PC-3 (cell line): ENCODE data around the gene MAP3K5. TPM values are rescaled to one million over a fixed set of nuclear protein-coding genes. Genes with fewer than 3 reads are reported as not detected.

ENCODE experiments used
- ATAC-seq: fragments of 200-7000 bp; cut with Tn5 transposase; 2 replicates; pipeline ENCODE4 v1.9.1; 2020; ENCODE audit warnings: mild to moderate bottlenecking, moderate library complexity
- BruUV-seq: library from RNA; stranded (reverse); fragments of 400-500 nt; replicated peaks from 2 replicates; lab custom pipeline; 2021; lab: Mats Ljungman, UMichigan
- CTCF ChIA-PET: fragments of 300-600 bp; sonication (Branson Sonifier 250); formaldehyde crosslinking; loops from one replicate; lab custom pipeline; 2022; ENCODE audit warnings: antibody characterized with exemption; lab: Charles Lee
- POLR2A ChIA-PET: fragments of 300-600 bp; sonication (Branson Sonifier 250); formaldehyde crosslinking; loops from one replicate; lab custom pipeline; 2022; ENCODE audit warnings: antibody characterized with exemption; ENCODE audit not compliant: unreplicated experiment; lab: Charles Lee
- DNase-seq: peaks from one replicate; pipeline ENCODE4 v3.0.0-alpha.2; 2015
- H2AFZ ChIP-seq: fragments of 300-600 bp; sonication (generic); 2 replicates; pipeline ENCODE4 v1.6.0; 2016; ENCODE audit warnings: antibody characterized with exemption, low read length
- H3F3A ChIP-seq: fragments of 300-600 bp; sonication (generic); one replicate; pipeline ENCODE4 v1.6.0; 2017; ENCODE audit warnings: antibody characterized with exemption, low read length, control low read depth, mild to moderate bottlenecking; ENCODE audit not compliant: unreplicated experiment
- H3K27ac ChIP-seq: fragments of 300-600 bp; sonication (generic); 2 replicates; pipeline ENCODE4 v1.5.1; 2016; ENCODE audit warnings: mild to moderate bottlenecking, low read length
- H3K27me3 ChIP-seq: fragments of 300-600 bp; sonication (generic); 2 replicates; pipeline ENCODE4 v1.6.1; 2016; ENCODE audit warnings: low read length, mixed read lengths
- H3K36me3 ChIP-seq: fragments of 300-600 bp; sonication (generic); 2 replicates; pipeline ENCODE4 v1.6.1; 2016; ENCODE audit warnings: low read depth, mixed run types, low read length, mixed read lengths
- H3K4me1 ChIP-seq: fragments of 300-600 bp; sonication (generic); 2 replicates; pipeline ENCODE4 v1.5.1; 2016; ENCODE audit warnings: low read length; ENCODE audit not compliant: insufficient read depth
- H3K4me2 ChIP-seq: fragments of 300-600 bp; sonication (generic); 2 replicates; pipeline ENCODE4 v1.6.0; 2016; ENCODE audit warnings: low read length
- H3K4me3 ChIP-seq: fragments of 300-600 bp; sonication (generic); 2 replicates; pipeline ENCODE4 v1.5.1; 2016; ENCODE audit warnings: mild to moderate bottlenecking, low read length, mixed read lengths
- H3K79me2 ChIP-seq: fragments of 300-600 bp; sonication (generic); 2 replicates; pipeline ENCODE4 v1.6.1; 2017; ENCODE audit warnings: low read length, mixed read lengths
- H3K9ac ChIP-seq: fragments of 300-600 bp; sonication (generic); 2 replicates; pipeline ENCODE4 v1.6.0; 2016; ENCODE audit warnings: mild to moderate bottlenecking, low read length
- H3K9me2 ChIP-seq: fragments of 300-600 bp; sonication (generic); replicated peaks from 2 replicates; pipeline ENCODE4 v1.6.1; 2016; ENCODE audit warnings: mixed run types, low read length, mixed read lengths
- H3K9me3 ChIP-seq: fragments of 300-600 bp; sonication (generic); 2 replicates; pipeline ENCODE4 v1.6.1; 2016; ENCODE audit warnings: low read length, mixed read lengths
- H4K20me1 ChIP-seq: fragments of 300-600 bp; sonication (generic); 2 replicates; pipeline ENCODE4 v1.6.1; 2016; ENCODE audit warnings: low read length, mixed read lengths
- CTCF ChIP-seq: fragments of 300-600 bp; sonication (generic); conservative IDR thresholded peaks from 2 replicates; pipeline ENCODE4 v1.5.1; 2017; ENCODE audit warnings: antibody characterized with exemption, low read depth, mild to moderate bottlenecking, low read length
- EZH2 ChIP-seq: fragments of 300-600 bp; sonication (generic); IDR thresholded peaks from one replicate; pipeline ENCODE4 v1.6.1; 2017; ENCODE audit warnings: antibody characterized with exemption, mild to moderate bottlenecking, low read length; ENCODE audit not compliant: unreplicated experiment
- EZH2phosphoT487 ChIP-seq: fragments of 300-600 bp; sonication (generic); IDR thresholded peaks from 2 replicates; pipeline ENCODE4 v1.6.1; 2018; ENCODE audit warnings: mild to moderate bottlenecking, antibody characterized with exemption, low read length, borderline replicate concordance
- intact Hi-C: fragments of 100-400 bp; cut with micrococcal nuclease; formaldehyde crosslinking; loops from 2 replicates; pipeline ENCODE4 v1.9.0; 2023
- total RNA-seq: library from RNA; depleted of rRNA; stranded (reverse); fragments of >200 nt; gene quantifications from 2 replicates; pipeline ENCODE4 v1.2.3, GENCODE V29; 2014

MAP3K5 gene
- total RNA-seq, 1 experiment from 2014 or later = 4.3 TPM

GRCh38 chr6:136535880-136536650, 256.2 kb downstream of the MAP3K5 start:
- no peak for DNase-seq
- no peak overlapping the region for H3K9ac ChIP-seq
- ChIA-PET POLR2A (no interaction called here), CTCF (no interaction called here)
- no TSS peak for BruUV-seq
- H2AFZ ChIP-seq = no peak overlapping the region
- H3K36me3 ChIP-seq = no peaks in the 10 kb centered on the region
- H3K4me2 ChIP-seq = no peak overlapping the region
- H4K20me1 ChIP-seq = no peaks in the 10 kb centered on the region; the same call in 1 of the 2 replicates
- no peaks in the 10 kb centered on the region for H3K9me3 ChIP-seq
- no peak overlapping the region for H3K4me3 ChIP-seq
- H3K9me2 ChIP-seq = no peaks in the 10 kb centered on the region
- peaks cover 56% of the 10 kb centered on the region for H3K79me2 ChIP-seq
- intact Hi-C loops = no loop called here
- no peak for ATAC-seq
- H3F3A ChIP-seq = no peaks in the 10 kb centered on the region
- H3K27me3 ChIP-seq = no peaks in the 10 kb centered on the region
- TF ChIP-seq CTCF = no peak
- TF ChIP-seq EZH2 = no peak
- TF ChIP-seq EZH2phosphoT487 = no peak
- no peaks in the 10 kb centered on the region for H3K4me1 ChIP-seq
- no peak overlapping the region for H3K27ac ChIP-seq

- BruUV-seq = no TSS peak
- no peaks in the 10 kb centered on the region for H3K4me1 ChIP-seq
- no peaks in the 10 kb centered on the region for H3K36me3 ChIP-seq
- intact Hi-C loops = no loop called here
- H3K4me2 ChIP-seq = no peak overlapping the region
- H3K9me2 ChIP-seq = no peaks in the 10 kb centered on the region
- H3K4me3 ChIP-seq = no peak overlapping the region
- no peaks in the 10 kb centered on the region for H4K20me1 ChIP-seq
- TF ChIP-seq EZH2phosphoT487 (no peak), CTCF (no peak), EZH2 (no peak)
- peaks cover 52% of the 10 kb centered on the region for H3K79me2 ChIP-seq
- no peaks in the 10 kb centered on the region for H3F3A ChIP-seq
- no peak overlapping the region for H2AFZ ChIP-seq
- DNase-seq (no peak), ATAC-seq (no peak)
- H3K9me3 ChIP-seq = no peaks in the 10 kb centered on the region
- no peaks in the 10 kb centered on the region for H3K27me3 ChIP-seq
- ChIA-PET CTCF (interaction anchor here (0.6 kb wide), 1 partner anchor 120 kb away, joined by 4 read pairs; no protein-coding TSS in a partner anchor), POLR2A (no interaction called here)
- H3K27ac ChIP-seq = no peak overlapping the region
- H3K9ac ChIP-seq = no peak overlapping the region
Measured at GRCh38 chr6:136535017-136535765, 257.1 kb downstream of the MAP3K5 start.

- H3K27me3 ChIP-seq = no peaks in the 10 kb centered on the region
- H3F3A ChIP-seq = no peaks in the 10 kb centered on the region
- H4K20me1 ChIP-seq = no peaks in the 10 kb centered on the region
- H3K9me3 ChIP-seq = no peaks in the 10 kb centered on the region
- H3K4me2 ChIP-seq = no peak overlapping the region
- ATAC-seq = no peak
- no peak for TF ChIP-seq CTCF
- no peak for TF ChIP-seq EZH2phosphoT487
- no peak for TF ChIP-seq EZH2
- no peak for DNase-seq
- no peak overlapping the region for H3K27ac ChIP-seq
- no peak overlapping the region for H3K4me3 ChIP-seq
- no peaks in the 10 kb centered on the region for H3K36me3 ChIP-seq
- H3K9me2 ChIP-seq = no peaks in the 10 kb centered on the region
- ChIA-PET POLR2A (no interaction called here), CTCF (no interaction called here)
- no peak overlapping the region for H2AFZ ChIP-seq
- BruUV-seq = no TSS peak
- intact Hi-C loops = no loop called here
- no peaks in the 10 kb centered on the region for H3K4me1 ChIP-seq
- H3K9ac ChIP-seq = no peak overlapping the region
- peaks cover 52% of the 10 kb centered on the region for H3K79me2 ChIP-seq
Measured at GRCh38 chr6:136534268-136534667, 258.0 kb downstream of the MAP3K5 start.
